Measurements from ENCODE around the gene HSCB. TPM values are rescaled to one million over a fixed set of nuclear protein-coding genes. Genes with fewer than 3 reads are reported as not detected.

The HSCB gene
- total RNA-seq, 1 donor from 2014 or later, result 19.0 TPM

DNA sequence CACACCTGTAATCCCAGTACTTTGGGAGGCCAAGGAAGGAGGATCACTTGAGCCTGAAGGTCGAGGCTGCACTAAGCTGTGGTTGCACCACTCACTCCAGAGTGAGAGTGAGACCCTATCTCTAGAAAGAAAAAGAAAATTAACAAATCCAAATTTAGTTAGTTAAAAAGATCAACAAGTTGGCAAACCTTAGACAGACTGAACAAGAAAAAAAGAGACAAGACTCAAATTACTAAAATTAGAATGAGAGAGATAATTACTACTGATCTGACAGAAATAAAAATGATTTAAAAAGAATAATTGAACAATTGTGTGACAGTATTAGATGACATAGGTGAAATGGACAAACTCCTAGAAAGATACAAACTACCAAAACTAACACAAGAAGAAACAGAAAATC, 13.8 kb upstream of the HSCB start:
- no peaks in the 10 kb centered on the region for H4K20me1 ChIP-seq (ENCODE audit: low read depth)
- DNase-seq (ENCODE audit: low spot score), result no peak
- Mint-ChIP-seq H3K27ac (no peak overlapping the region), H3K4me1 (no peaks in the 10 kb centered on the region), H3K27me3 (ENCODE audit: insufficient read depth, low read depth) (peaks cover 3% of the 10 kb centered on the region), H3K9me3 (no peaks in the 10 kb centered on the region), H3K36me3 (peaks cover 20% of the 10 kb centered on the region), H3K4me3 (no peak overlapping the region)
- H3K27ac ChIP-seq, result no peak overlapping the region
- H3K79me2 ChIP-seq (ENCODE audit: low read depth), result no peaks in the 10 kb centered on the region
- H3K36me3 ChIP-seq, result no peaks in the 10 kb centered on the region
- no peak overlapping the region for H2AFZ ChIP-seq (replicated peaks)
- no peaks in the 10 kb centered on the region for H3F3A ChIP-seq (ENCODE audit: low read depth)
- TF ChIP-seq, protein P1, sequence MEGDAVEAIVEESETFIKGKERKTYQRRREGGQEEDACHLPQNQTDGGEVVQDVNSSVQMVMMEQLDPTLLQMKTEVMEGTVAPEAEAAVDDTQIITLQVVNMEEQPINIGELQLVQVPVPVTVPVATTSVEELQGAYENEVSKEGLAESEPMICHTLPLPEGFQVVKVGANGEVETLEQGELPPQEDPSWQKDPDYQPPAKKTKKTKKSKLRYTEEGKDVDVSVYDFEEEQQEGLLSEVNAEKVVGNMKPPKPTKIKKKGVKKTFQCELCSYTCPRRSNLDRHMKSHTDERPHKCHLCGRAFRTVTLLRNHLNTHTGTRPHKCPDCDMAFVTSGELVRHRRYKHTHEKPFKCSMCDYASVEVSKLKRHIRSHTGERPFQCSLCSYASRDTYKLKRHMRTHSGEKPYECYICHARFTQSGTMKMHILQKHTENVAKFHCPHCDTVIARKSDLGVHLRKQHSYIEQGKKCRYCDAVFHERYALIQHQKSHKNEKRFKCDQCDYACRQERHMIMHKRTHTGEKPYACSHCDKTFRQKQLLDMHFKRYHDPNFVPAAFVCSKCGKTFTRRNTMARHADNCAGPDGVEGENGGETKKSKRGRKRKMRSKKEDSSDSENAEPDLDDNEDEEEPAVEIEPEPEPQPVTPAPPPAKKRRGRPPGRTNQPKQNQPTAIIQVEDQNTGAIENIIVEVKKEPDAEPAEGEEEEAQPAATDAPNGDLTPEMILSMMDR (IDR thresholded peaks at IDR 0.05), result no peak
- TF ChIP-seq EZH2 (IDR thresholded peaks at IDR 0.05) (no peak), EZH2phosphoT487 (IDR thresholded peaks at IDR 0.05) (no peak)
- H3K27me3 ChIP-seq, result no peaks in the 10 kb centered on the region
- no peak overlapping the region for H3K4me3 ChIP-seq
- no peak overlapping the region for H3K4me2 ChIP-seq
- no peaks in the 10 kb centered on the region for H3K4me1 ChIP-seq
- no peaks in the 10 kb centered on the region for H3K9me3 ChIP-seq (ENCODE audit: low read depth)
- H3K9ac ChIP-seq, result no peak overlapping the region

DNA sequence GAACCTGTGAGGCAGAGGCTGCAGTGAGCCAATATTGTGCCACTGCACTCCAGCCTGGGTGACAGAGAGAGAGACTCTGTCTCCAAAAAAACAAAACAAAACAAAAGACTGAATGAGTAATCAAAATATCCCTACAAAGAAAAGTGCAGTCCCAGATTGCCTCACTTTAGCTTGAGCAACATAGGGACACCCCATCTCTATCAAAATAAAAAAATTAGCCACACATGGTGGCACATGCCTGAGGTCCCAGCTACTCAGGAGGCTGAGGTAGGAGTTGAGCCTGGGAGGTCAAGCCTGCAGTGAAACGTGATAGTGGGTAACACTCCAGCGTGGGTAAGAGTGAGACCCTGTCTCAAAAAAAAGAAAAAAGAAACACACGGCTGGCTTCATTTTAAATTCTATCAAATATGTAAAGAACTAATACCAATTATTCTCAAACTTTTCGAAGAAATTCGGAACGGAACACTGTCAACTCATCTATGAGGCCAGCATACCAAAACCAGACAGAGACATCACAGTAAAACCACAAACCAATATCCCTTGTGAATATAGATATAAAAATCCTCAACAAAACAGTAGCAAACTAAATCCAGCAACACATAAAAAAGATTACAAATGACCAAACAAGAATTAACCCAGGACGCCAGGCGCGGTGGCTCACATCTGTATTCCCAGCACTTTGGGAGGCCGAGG, 13.1 kb upstream of the HSCB start:
- TF ChIP-seq EZH2 (IDR thresholded peaks at IDR 0.05) (no peak), EZH2phosphoT487 (IDR thresholded peaks at IDR 0.05) (no peak)
- TF ChIP-seq, protein P1 (IDR thresholded peaks at IDR 0.05), result no peak
- Histone ChIP-seq H3K4me3 (no peak overlapping the region), H4K20me1 (ENCODE audit: low read depth) (no peaks in the 10 kb centered on the region), H3K27ac (no peak overlapping the region), H3F3A (ENCODE audit: low read depth) (no peaks in the 10 kb centered on the region), H3K9ac (no peak overlapping the region), H3K9me3 (ENCODE audit: low read depth) (no peaks in the 10 kb centered on the region), H3K36me3 (no peaks in the 10 kb centered on the region), H3K79me2 (ENCODE audit: low read depth) (no peaks in the 10 kb centered on the region), H3K27me3 (no peaks in the 10 kb centered on the region), H3K4me2 (no peak overlapping the region), H3K4me1 (no peaks in the 10 kb centered on the region), H2AFZ (replicated peaks) (no peak overlapping the region)
- DNase-seq (ENCODE audit: low spot score), result no peak
- H3K36me3 Mint-ChIP-seq, result peaks cover 21% of the 10 kb centered on the region
- H3K4me3 Mint-ChIP-seq, result no peak overlapping the region
- no peak overlapping the region for H3K27ac Mint-ChIP-seq
- no peaks in the 10 kb centered on the region for H3K4me1 Mint-ChIP-seq
- H3K9me3 Mint-ChIP-seq, result no peaks in the 10 kb centered on the region
- H3K27me3 Mint-ChIP-seq (ENCODE audit: insufficient read depth, low read depth), result peaks cover 3% of the 10 kb centered on the region

DNA sequence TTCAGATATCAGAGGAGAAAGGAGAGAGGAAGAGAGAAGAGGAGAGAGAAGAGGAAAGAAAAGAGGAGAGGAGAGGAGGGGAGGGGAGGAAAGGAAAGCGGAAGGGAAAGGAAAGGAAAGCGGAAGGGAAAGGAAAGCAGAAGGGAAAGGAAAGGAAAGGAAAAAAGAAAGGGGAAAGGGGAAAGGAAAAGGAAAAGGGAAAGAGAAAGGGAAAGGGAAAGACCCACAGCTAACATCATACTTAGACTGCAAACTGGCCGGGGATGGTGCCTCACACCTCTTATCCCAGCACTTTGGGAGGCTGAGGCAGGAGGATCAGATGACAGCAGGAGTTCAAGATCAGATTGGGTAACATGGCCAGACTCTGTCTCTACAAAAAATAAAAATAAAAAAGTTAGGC, 11.7 kb upstream of the HSCB start:
- DNase-seq (ENCODE audit: low spot score), result no peak
- Histone ChIP-seq H4K20me1 (ENCODE audit: low read depth) (no peaks in the 10 kb centered on the region), H3K9me3 (ENCODE audit: low read depth) (no peaks in the 10 kb centered on the region), H3K9ac (no peak overlapping the region), H3K27me3 (no peaks in the 10 kb centered on the region), H3F3A (ENCODE audit: low read depth) (peaks cover 6% of the 10 kb centered on the region), H3K79me2 (ENCODE audit: low read depth) (peaks cover 5% of the 10 kb centered on the region), H3K27ac (no peak overlapping the region), H3K4me3 (no peak overlapping the region), H2AFZ (replicated peaks) (no peak overlapping the region), H3K4me2 (no peak overlapping the region), H3K4me1 (no peaks in the 10 kb centered on the region), H3K36me3 (no peaks in the 10 kb centered on the region)
- Mint-ChIP-seq H3K9me3 (no peaks in the 10 kb centered on the region), H3K4me3 (no peak overlapping the region), H3K36me3 (peaks cover 17% of the 10 kb centered on the region), H3K4me1 (no peaks in the 10 kb centered on the region), H3K27me3 (ENCODE audit: insufficient read depth, low read depth) (peaks cover 3% of the 10 kb centered on the region), H3K27ac (peak overlapping the region; percentile 46)
- TF ChIP-seq EZH2 (IDR thresholded peaks at IDR 0.05), result no peak
- TF ChIP-seq, protein P1 (IDR thresholded peaks at IDR 0.05), result no peak
- TF ChIP-seq EZH2phosphoT487 (IDR thresholded peaks at IDR 0.05), result no peak
